Kidney tubule cell (primary cell): ENCODE results near the gene JAM3.
"Not testable (repeated sequence)": the region's sequence is repeated elsewhere in the genome, so short reads cannot be mapped to it uniquely, and the experiment has no call there.

Source experiments
- DNase-seq: peaks from one replicate; pipeline ENCODE4 v3.0.0-alpha.2; 2018; ENCODE audit warnings: low spot score

The JAM3 gene

GRCh38 chr11:134062265-134063123 is 6.4 kb upstream of the JAM3 start:
- DNase-seq: no peak

- DNase-seq: no peak
Observed at GRCh38 chr11:134063124-134063495, 5.8 kb upstream of the JAM3 start.

- no peak for DNase-seq
Observed at GRCh38 chr11:134063991-134064747, 4.7 kb upstream of the JAM3 start.

- no peak for DNase-seq
Observed at GRCh38 chr11:134065381-134065780, 3.5 kb upstream of the JAM3 start.

GRCh38 chr11:134066943-134067885 is 1.7 kb upstream of the JAM3 start:
- DNase-seq: no peak

- no peak for DNase-seq
Observed at GRCh38 chr11:134069426-134070341, 812 bp downstream of the JAM3 start.

- no peak for DNase-seq
Observed at GRCh38 chr11:134070342-134070845, 1.5 kb downstream of the JAM3 start.

GRCh38 chr11:134071306-134071705 is 2.4 kb downstream of the JAM3 start:
- no peak for DNase-seq

GRCh38 chr11:134071766-134072402 is 3.0 kb downstream of the JAM3 start:
- no peak for DNase-seq

- no peak for DNase-seq
Observed at GRCh38 chr11:134072844-134073243, 4.0 kb downstream of the JAM3 start.

- no peak for DNase-seq
Observed at GRCh38 chr11:134074346-134074745, 5.5 kb downstream of the JAM3 start.

- DNase-seq: no peak
Observed at GRCh38 chr11:134074766-134075165, 5.9 kb downstream of the JAM3 start.

GRCh38 chr11:134079317-134079716 is 10.4 kb downstream of the JAM3 start:
- no peak for DNase-seq

- DNase-seq: not testable (repeated sequence)
Observed at GRCh38 chr11:134081258-134081657, 12.4 kb downstream of the JAM3 start.

- DNase-seq: no peak
Observed at GRCh38 chr11:134082990-134083389, 14.1 kb downstream of the JAM3 start.

GRCh38 chr11:134086376-134086775 is 17.5 kb downstream of the JAM3 start:
- no peak for DNase-seq

GRCh38 chr11:134092006-134092405 is 23.1 kb downstream of the JAM3 start:
- not testable (repeated sequence) for DNase-seq

GRCh38 chr11:134097166-134097565 is 28.3 kb downstream of the JAM3 start:
- no peak for DNase-seq

GRCh38 chr11:134098566-134099184 is 29.8 kb downstream of the JAM3 start:
- DNase-seq: peak; percentile 20

GRCh38 chr11:134100171-134100570 is 31.3 kb downstream of the JAM3 start:
- DNase-seq: no peak
